Osteocyte (in vitro differentiated cells): Measurements from ENCODE around the gene RBM6. TPM values are rescaled to one million over a fixed set of nuclear protein-coding genes. Genes with fewer than 3 reads are reported as not detected.
"Not testable (repeated sequence)": the region's sequence is repeated elsewhere in the genome, so short reads cannot be mapped to it uniquely, and the experiment has no call there.

Experiments used
- DNase-seq: peaks from one replicate; pipeline ENCODE4 v3.0.0; 2021; ENCODE audit warnings: mixed read lengths; ENCODE audit not compliant: unreplicated experiment; ENCODE audit errors: extremely low spot score
- H3K27ac Mint-ChIP-seq: one replicate; pipeline ENCODE4 v1.8.0; 2021; ENCODE audit warnings: mild to moderate bottlenecking, mixed read lengths; ENCODE audit not compliant: unreplicated experiment
- H3K27me3 Mint-ChIP-seq: one replicate; pipeline ENCODE4 v1.8.0; 2021; ENCODE audit warnings: mixed read lengths; ENCODE audit not compliant: unreplicated experiment
- H3K36me3 Mint-ChIP-seq: one replicate; pipeline ENCODE4 v1.8.0; 2021; ENCODE audit warnings: mixed read lengths; ENCODE audit not compliant: unreplicated experiment
- H3K4me1 Mint-ChIP-seq: one replicate; pipeline ENCODE4 v1.8.0; 2021; ENCODE audit warnings: mixed read lengths; ENCODE audit not compliant: unreplicated experiment
- H3K4me3 Mint-ChIP-seq: one replicate; pipeline ENCODE4 v1.8.0; 2021; ENCODE audit warnings: mild to moderate bottlenecking, moderate library complexity, mixed read lengths; ENCODE audit not compliant: unreplicated experiment
- H3K9me3 Mint-ChIP-seq: one replicate; pipeline ENCODE4 v1.8.0; 2021; ENCODE audit warnings: mixed read lengths; ENCODE audit not compliant: unreplicated experiment
- CTCF ChIP-seq: fragments of 200-600 bp; sonication (generic); IDR thresholded peaks from 2 replicates; pipeline ENCODE4 v1.5.0; 2021; ENCODE audit warnings: antibody characterized with exemption, mild to moderate bottlenecking, moderate library complexity
- total RNA-seq: library from RNA; stranded (reverse); gene quantifications from 2 replicates; pipeline ENCODE4 v1.2.1, GENCODE V29; 2021

The RBM6 gene
- total RNA-seq, 1 donor from 2014 or later, result 91.5 TPM

- Mint-ChIP-seq H3K27ac (no peak overlapping the region), H3K36me3 (peaks cover 15% of the 10 kb centered on the region), H3K27me3 (no peaks in the 10 kb centered on the region), H3K9me3 (no peaks in the 10 kb centered on the region), H3K4me3 (no peak overlapping the region), H3K4me1 (peaks cover 2% of the 10 kb centered on the region)
- TF ChIP-seq CTCF, result no peak
- no peak for DNase-seq
Observed at GRCh38 chr3:49911124-49911420, 28.9 kb upstream of the RBM6 start.

- Mint-ChIP-seq H3K9me3 (no peaks in the 10 kb centered on the region), H3K27me3 (no peaks in the 10 kb centered on the region), H3K4me3 (no peak overlapping the region), H3K36me3 (peaks cover 15% of the 10 kb centered on the region), H3K27ac (no peak overlapping the region), H3K4me1 (no peaks in the 10 kb centered on the region)
- no peak for TF ChIP-seq CTCF
- no peak for DNase-seq
Observed at GRCh38 chr3:49911611-49912010, 28.3 kb upstream of the RBM6 start.

GRCh38 chr3:49912881-49913281 lies 27.1 kb upstream of the RBM6 start:
- H3K4me1 Mint-ChIP-seq, result no peaks in the 10 kb centered on the region
- no peak for TF ChIP-seq CTCF
- no peak overlapping the region for H3K4me3 Mint-ChIP-seq
- DNase-seq, result no peak
- H3K36me3 Mint-ChIP-seq, result peaks cover 15% of the 10 kb centered on the region
- H3K27me3 Mint-ChIP-seq, result no peaks in the 10 kb centered on the region
- H3K27ac Mint-ChIP-seq, result no peak overlapping the region
- H3K9me3 Mint-ChIP-seq, result no peaks in the 10 kb centered on the region

GRCh38 chr3:49914906-49915305 lies 25.0 kb upstream of the RBM6 start:
- no peak overlapping the region for H3K27ac Mint-ChIP-seq
- H3K9me3 Mint-ChIP-seq, result no peaks in the 10 kb centered on the region
- no peak for DNase-seq
- TF ChIP-seq CTCF, result no peak
- no peak overlapping the region for H3K4me3 Mint-ChIP-seq
- H3K36me3 Mint-ChIP-seq, result peaks cover 13% of the 10 kb centered on the region
- no peaks in the 10 kb centered on the region for H3K4me1 Mint-ChIP-seq
- H3K27me3 Mint-ChIP-seq, result no peaks in the 10 kb centered on the region

GRCh38 chr3:49916686-49917085 lies 23.3 kb upstream of the RBM6 start:
- Mint-ChIP-seq H3K4me1 (no peaks in the 10 kb centered on the region), H3K4me3 (no peak overlapping the region), H3K36me3 (peaks cover 11% of the 10 kb centered on the region), H3K27me3 (no peaks in the 10 kb centered on the region), H3K27ac (no peak overlapping the region), H3K9me3 (no peaks in the 10 kb centered on the region)
- no peak for TF ChIP-seq CTCF
- no peak for DNase-seq

GRCh38 chr3:49917806-49918590 lies 22.0 kb upstream of the RBM6 start:
- not testable (repeated sequence) for H3K27ac Mint-ChIP-seq, H3K36me3 Mint-ChIP-seq

More at GRCh38 chr3:49917806-49918590, 22.0 kb upstream of the RBM6 start:
- H3K4me1 Mint-ChIP-seq, DNase-seq, H3K27me3 Mint-ChIP-seq, H3K9me3 Mint-ChIP-seq, H3K4me3 Mint-ChIP-seq: not testable (repeated sequence)
